ENCODE measurements around the gene ATP2C2.

The ATP2C2 gene

GRCh38 chr16:84366208-84366607 is 2.1 kb upstream of the ATP2C2 start:
- Histone ChIP-seq H3K36me3 (ENCODE audit: control insufficient read depth, low read length) (no peaks in the 10 kb centered on the region), H3K4me1 (ENCODE audit: control insufficient read depth, low read length) (no peaks in the 10 kb centered on the region), H4K20me1 (ENCODE audit: control insufficient read depth, insufficient read depth, low read depth, low read length) (no peaks in the 10 kb centered on the region), H3K9me3 (ENCODE audit: control insufficient read depth, insufficient read depth, low read length) (no peaks in the 10 kb centered on the region), H3K4me3 (ENCODE audit: low read length) (no peak overlapping the region), H3K9me2 (replicated peaks; ENCODE audit: control insufficient read depth, low read length) (no peaks in the 10 kb centered on the region), H3F3A (ENCODE audit: control insufficient read depth, insufficient read depth) (no peaks in the 10 kb centered on the region), H3K4me2 (ENCODE audit: low read length) (no peak overlapping the region), H3K79me2 (ENCODE audit: control insufficient read depth, low read length) (no peaks in the 10 kb centered on the region), H3K27ac (ENCODE audit: low read depth, low read length) (no peak overlapping the region), H3K27me3 (ENCODE audit: control insufficient read depth, low read length) (0 out of 2 replicates have a peak, but pooled peaks cover 3% of the 10 kb centered on the region)
- TF ChIP-seq EZH2phosphoT487 (IDR thresholded peaks at IDR 0.05; ENCODE audit: borderline replicate concordance, low read length) (no peak), CTCF (IDR thresholded peaks at IDR 0.05; ENCODE audit: low read depth, low read length, poor library complexity, severe bottlenecking) (no peak)

- H3K9me3 ChIP-seq (ENCODE audit: control insufficient read depth, insufficient read depth, low read length) = no peaks in the 10 kb centered on the region
- H3K4me2 ChIP-seq (ENCODE audit: low read length) = no peak overlapping the region
- H3K27ac ChIP-seq (ENCODE audit: low read depth, low read length) = no peak overlapping the region
- H3F3A ChIP-seq (ENCODE audit: control insufficient read depth, insufficient read depth) = no peaks in the 10 kb centered on the region
- H3K4me1 ChIP-seq (ENCODE audit: control insufficient read depth, low read length) = no peaks in the 10 kb centered on the region
- H3K36me3 ChIP-seq (ENCODE audit: control insufficient read depth, low read length) = no peaks in the 10 kb centered on the region
- H3K79me2 ChIP-seq (ENCODE audit: control insufficient read depth, low read length) = no peaks in the 10 kb centered on the region
- 0 out of 2 replicates have a peak, but pooled peaks cover 3% of the 10 kb centered on the region for H3K27me3 ChIP-seq (ENCODE audit: control insufficient read depth, low read length)
- H3K4me3 ChIP-seq (ENCODE audit: low read length) = no peak overlapping the region
- no peaks in the 10 kb centered on the region for H3K9me2 ChIP-seq (replicated peaks; ENCODE audit: control insufficient read depth, low read length)
- no peaks in the 10 kb centered on the region for H4K20me1 ChIP-seq (ENCODE audit: control insufficient read depth, insufficient read depth, low read depth, low read length)
- no peak for TF ChIP-seq EZH2phosphoT487 (IDR thresholded peaks at IDR 0.05; ENCODE audit: borderline replicate concordance, low read length)
Observed at GRCh38 chr16:84367297-84367680, 1.0 kb upstream of the ATP2C2 start.

GRCh38 chr16:84367750-84368307 is 509 bp upstream of the ATP2C2 start:
- Histone ChIP-seq H3K27me3 (ENCODE audit: control insufficient read depth, low read length) (0 out of 2 replicates have a peak, but pooled peaks cover 3% of the 10 kb centered on the region), H3K9me2 (replicated peaks; ENCODE audit: control insufficient read depth, low read length) (no peaks in the 10 kb centered on the region), H3K79me2 (ENCODE audit: control insufficient read depth, low read length) (no peaks in the 10 kb centered on the region), H3K27ac (ENCODE audit: low read depth, low read length) (no peak overlapping the region), H3K4me2 (ENCODE audit: low read length) (no peak overlapping the region), H3K36me3 (ENCODE audit: control insufficient read depth, low read length) (no peaks in the 10 kb centered on the region), H3F3A (ENCODE audit: control insufficient read depth, insufficient read depth) (no peaks in the 10 kb centered on the region), H3K9me3 (ENCODE audit: control insufficient read depth, insufficient read depth, low read length) (no peaks in the 10 kb centered on the region), H3K4me3 (ENCODE audit: low read length) (no peak overlapping the region), H4K20me1 (ENCODE audit: control insufficient read depth, insufficient read depth, low read depth, low read length) (no peaks in the 10 kb centered on the region), H3K4me1 (ENCODE audit: control insufficient read depth, low read length) (no peaks in the 10 kb centered on the region)
- TF ChIP-seq EZH2phosphoT487 (IDR thresholded peaks at IDR 0.05; ENCODE audit: borderline replicate concordance, low read length) (no peak), CTCF (IDR thresholded peaks at IDR 0.05; ENCODE audit: low read depth, low read length, poor library complexity, severe bottlenecking) (no peak)

- Histone ChIP-seq H3K4me1 (ENCODE audit: control insufficient read depth, low read length) (no peaks in the 10 kb centered on the region), H3K27ac (ENCODE audit: low read depth, low read length) (no peak overlapping the region), H3K4me2 (ENCODE audit: low read length) (no peak overlapping the region), H4K20me1 (ENCODE audit: control insufficient read depth, insufficient read depth, low read depth, low read length) (no peaks in the 10 kb centered on the region), H3K9me2 (replicated peaks; ENCODE audit: control insufficient read depth, low read length) (no peaks in the 10 kb centered on the region), H3K27me3 (ENCODE audit: control insufficient read depth, low read length) (0 out of 2 replicates have a peak, but pooled peaks cover 3% of the 10 kb centered on the region), H3K9me3 (ENCODE audit: control insufficient read depth, insufficient read depth, low read length) (no peaks in the 10 kb centered on the region), H3K36me3 (ENCODE audit: control insufficient read depth, low read length) (no peaks in the 10 kb centered on the region), H3K79me2 (ENCODE audit: control insufficient read depth, low read length) (no peaks in the 10 kb centered on the region), H3F3A (ENCODE audit: control insufficient read depth, insufficient read depth) (no peaks in the 10 kb centered on the region), H3K4me3 (ENCODE audit: low read length) (no peak overlapping the region)
- TF ChIP-seq EZH2phosphoT487 (IDR thresholded peaks at IDR 0.05; ENCODE audit: borderline replicate concordance, low read length) = no peak
- TF ChIP-seq CTCF (IDR thresholded peaks at IDR 0.05; ENCODE audit: low read depth, low read length, poor library complexity, severe bottlenecking) = no peak
Observed at GRCh38 chr16:84369105-84369504, 767 bp downstream of the ATP2C2 start.
